Body of pancreas (tissue), 4 donors: ENCODE data around the gene UBXN7. TPM values are rescaled to one million over a fixed set of nuclear protein-coding genes. Genes with fewer than 3 reads are reported as not detected.

Experiments
- ATAC-seq: fragments of 150-250 bp; one replicate; pipeline ENCODE4 v1.9.1; 2016
- DNase-seq, 4 donors: peaks; one replicate each; pipeline ENCODE4 v3.0.0-alpha.2; 2019
- H3K27ac ChIP-seq, 4 donors: fragments of 200-600 bp; sonication (generic); 1 replicate in 3 of 4; 2 replicates in 1 of 4; pipeline versions ENCODE4 v1.5.1 to v1.6.1; 2016 to 2019; ENCODE audit warnings: mild to moderate bottlenecking in 1 of 4, mixed read lengths in 1 of 4, moderate library complexity in 1 of 4
- H3K27me3 ChIP-seq, 2 donors: fragments of 200-600 bp; sonication (generic); one replicate each; pipeline ENCODE4 v1.6.0; 2016; ENCODE audit warnings: mild to moderate bottlenecking in 1 of 2
- H3K36me3 ChIP-seq, 2 donors: fragments of 200-600 bp; sonication (generic); replicated peaks in 1 of 2; 2 replicates each; pipeline ENCODE4 v1.5.1; 2016; ENCODE audit warnings: low read depth in 2 of 2; ENCODE audit not compliant: insufficient read depth in 1 of 2
- H3K4me1 ChIP-seq: fragments of 200-600 bp; sonication (generic); one replicate; pipeline ENCODE4 v1.6.0; 2016
- H3K4me3 ChIP-seq, 2 donors: fragments of 200-600 bp; sonication (generic); 1 replicate in 1 of 2; 2 replicates in 1 of 2; pipeline ENCODE4 v1.5.1; 2016 to 2019
- H3K9me3 ChIP-seq, 3 donors: fragments of 200-600 bp; sonication (generic); 1 replicate in 2 of 3; 2 replicates in 1 of 3; pipeline ENCODE4 v1.5.1; 2016
- CTCF ChIP-seq, 7 experiments: fragments of 450-650 bp in 4 of 7; fragments of 200-600 bp in 3 of 7; sonication (generic) in 3 of 7; IDR thresholded peaks; one replicate each; pipeline ENCODE4 v1.5.1; 2016 to 2019; ENCODE audit warnings: antibody characterized with exemption in 7 of 7
- POLR2A ChIP-seq, 3 donors: fragments of 450-650 bp; IDR thresholded peaks; one replicate each; pipeline ENCODE4 v1.6.1; 2016; ENCODE audit warnings: antibody characterized with exemption in 3 of 3, mild to moderate bottlenecking in 2 of 3
- WGBS, 2 donors: methylation state at CpG; one replicate each; pipeline ENCODE4 v1.1.5; 2017; 5-methylcytosine and 5-hydroxymethylcytosine counted together
- intact Hi-C: fragments of 100-400 bp; cut with DNase I; formaldehyde crosslinking; loops from one replicate; pipeline ENCODE4 v1.15.1; 2023
- total RNA-seq, 2 donors: library from RNA; depleted of rRNA; stranded (reverse); fragments of >200 nt; gene quantifications; one replicate each; pipeline ENCODE4 v1.1.0, GENCODE V29; 2016

Gene UBXN7
- total RNA-seq, 2 donors from 2014 or later = 8.6 to 11.2 TPM

GRCh38 chr3:196357905-196358304 lies 74.3 kb downstream of the UBXN7 start:
- no peak for TF ChIP-seq CTCF (IDR thresholded peaks at IDR 0.05)
- TF ChIP-seq POLR2A (IDR thresholded peaks at IDR 0.05) = no peak
- DNase-seq = no peak
- Histone ChIP-seq H3K4me1 (no peaks in the 10 kb centered on the region), H3K27ac (no peak overlapping the region), H3K4me3 (no peak overlapping the region), H3K27me3 (no peaks in the 10 kb centered on the region), H3K36me3 (peaks cover 4 to 12% of the 10 kb centered on the region in 2 donors), H3K9me3 (no peaks in the 10 kb centered on the region)
- intact Hi-C loops = no loop called here
- 86 to 93% methylated on average over 7 of the region's 7 CpGs for WGBS, 2 donors
- no peak for ATAC-seq

GRCh38 chr3:196356556-196356955 lies 75.7 kb downstream of the UBXN7 start:
- H3K4me3 ChIP-seq = no peak overlapping the region
- DNase-seq (no peak), ATAC-seq (no peak)
- 78 to 85% methylated on average over 4 of the region's 4 CpGs for WGBS, 2 donors
- peaks cover 0 to 3% (median 0%) of the 10 kb centered on the region in 3 donors for H3K9me3 ChIP-seq
- intact Hi-C loops = no loop called here
- peaks cover 4 to 12% of the 10 kb centered on the region in 2 donors for H3K36me3 ChIP-seq
- TF ChIP-seq POLR2A (IDR thresholded peaks at IDR 0.05) = no peak
- no peak for TF ChIP-seq CTCF (IDR thresholded peaks at IDR 0.05)
- no peaks in the 10 kb centered on the region for H3K27me3 ChIP-seq
- no peak overlapping the region for H3K27ac ChIP-seq
- H3K4me1 ChIP-seq = no peaks in the 10 kb centered on the region

- Histone ChIP-seq H3K4me3 (no peak overlapping the region), H3K36me3 (peaks cover 4 to 12% of the 10 kb centered on the region in 2 donors), H3K9me3 (peaks cover 0 to 3% (median 0%) of the 10 kb centered on the region in 3 donors), H3K27ac (no peak overlapping the region), H3K4me1 (no peaks in the 10 kb centered on the region), H3K27me3 (no peaks in the 10 kb centered on the region)
- intact Hi-C loops = no loop called here
- 96 to 100% methylated on average over 1 of the region's 1 CpG for WGBS, 2 donors
- DNase-seq = no peak
- TF ChIP-seq POLR2A (IDR thresholded peaks at IDR 0.05) (no peak), CTCF (IDR thresholded peaks at IDR 0.05) (no peak)
- ATAC-seq = no peak
Observed at GRCh38 chr3:196355668-196356067, 76.6 kb downstream of the UBXN7 start.

- H3K36me3 ChIP-seq = peaks cover 4 to 12% of the 10 kb centered on the region in 2 donors
- H3K4me1 ChIP-seq = no peaks in the 10 kb centered on the region
- 75 to 78% methylated on average over 6 of the region's 6 CpGs for WGBS, 2 donors
Observed at GRCh38 chr3:196354132-196354531, 78.1 kb downstream of the UBXN7 start.

More at GRCh38 chr3:196354132-196354531, 78.1 kb downstream of the UBXN7 start:
- ATAC-seq (no peak), DNase-seq (no peak)
- H3K9me3 ChIP-seq = peaks cover 0 to 3% (median 0%) of the 10 kb centered on the region in 3 donors
- TF ChIP-seq POLR2A (IDR thresholded peaks at IDR 0.05) (no peak), CTCF (IDR thresholded peaks at IDR 0.05) (no peak)
- H3K4me3 ChIP-seq = no peak overlapping the region
- no peak overlapping the region for H3K27ac ChIP-seq
- intact Hi-C loops = no loop called here
- H3K27me3 ChIP-seq = no peaks in the 10 kb centered on the region
